MM.1S (cell line): Measurements from ENCODE around the gene VEGFC.

ENCODE experiments used
- CTCF ChIP-seq: fragments of 300-600 bp; sonication (generic); IDR thresholded peaks from 2 replicates; pipeline ENCODE4 v1.5.1; 2016; ENCODE audit warnings: antibody characterized with exemption, low read length, mixed read lengths
- EZH2 ChIP-seq: fragments of 300-600 bp; sonication (generic); optimal IDR thresholded peaks from 2 replicates; pipeline ENCODE3; 2017; ENCODE audit warnings: low read depth, mild to moderate bottlenecking, antibody characterized with exemption, low read length, mixed read lengths

GRCh38 chr4:176752191-176752749 lies 40.5 kb downstream of the VEGFC start:
- TF ChIP-seq CTCF = no peak
- no peak for TF ChIP-seq EZH2
